ENCODE measurements around the gene RAMACL.
"Not testable (repeated sequence)": the region's sequence is repeated elsewhere in the genome, so short reads cannot be mapped to it uniquely, and the experiment has no call there.

The RAMACL gene

DNA sequence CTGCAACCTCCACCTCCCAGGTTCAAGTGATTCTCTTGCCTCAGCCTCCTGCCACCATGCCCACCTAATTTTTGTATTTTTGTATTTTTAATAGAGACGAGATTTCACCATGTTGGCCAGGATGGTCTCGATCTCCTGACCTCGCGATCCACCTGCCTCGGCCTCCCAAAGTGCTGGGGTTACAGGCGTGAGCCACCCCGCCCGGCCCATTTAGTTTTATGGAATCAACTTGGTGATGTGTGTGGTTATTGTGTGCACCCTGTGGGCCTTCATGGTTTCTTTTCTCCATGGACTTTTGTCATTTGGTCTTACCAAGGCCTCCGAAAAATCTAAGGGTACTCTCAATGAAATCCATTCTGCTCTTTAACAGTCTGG lies 47.5 kb downstream of the RAMACL start:
- DNase-seq (ENCODE audit: low read depth in 1 of 2, low spot score in 1 of 2): not testable (repeated sequence)

DNA sequence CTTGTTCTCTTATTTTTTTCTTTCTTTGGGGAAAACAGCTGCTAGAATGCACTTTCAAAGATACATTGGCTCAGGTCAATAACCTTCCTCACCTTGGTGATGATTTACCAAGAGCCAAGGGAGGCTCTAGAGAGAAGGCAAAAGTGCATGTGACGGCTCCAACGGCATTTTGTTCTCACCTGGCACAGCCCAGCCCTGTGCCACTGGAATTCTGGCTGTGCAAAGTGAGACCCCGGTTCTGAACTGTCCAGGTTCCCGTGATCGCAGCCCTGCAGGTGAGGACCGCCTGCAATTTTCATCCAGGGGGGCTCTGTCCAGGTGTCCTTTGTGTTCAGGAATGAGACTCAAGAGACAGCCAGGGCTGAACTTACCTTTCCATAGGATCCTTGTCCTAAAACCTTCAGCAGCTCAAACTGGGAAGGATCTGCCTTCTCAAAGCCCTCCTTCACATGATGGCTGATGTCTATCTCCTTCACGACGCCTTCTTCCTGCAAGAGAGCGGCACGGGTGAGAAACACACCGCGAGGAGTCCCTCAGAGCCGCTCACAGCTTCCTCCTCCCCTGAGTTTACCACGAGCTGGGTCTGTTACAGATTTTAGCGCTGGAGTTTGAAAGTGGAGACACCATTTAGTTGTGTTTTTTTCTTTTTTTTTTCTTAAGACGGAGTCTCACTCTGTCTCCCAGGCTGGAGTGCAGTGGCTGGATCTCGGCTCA lies 48.0 kb downstream of the RAMACL start:
- DNase-seq (ENCODE audit: low read depth in 1 of 2, low spot score in 1 of 2): no peak

DNA sequence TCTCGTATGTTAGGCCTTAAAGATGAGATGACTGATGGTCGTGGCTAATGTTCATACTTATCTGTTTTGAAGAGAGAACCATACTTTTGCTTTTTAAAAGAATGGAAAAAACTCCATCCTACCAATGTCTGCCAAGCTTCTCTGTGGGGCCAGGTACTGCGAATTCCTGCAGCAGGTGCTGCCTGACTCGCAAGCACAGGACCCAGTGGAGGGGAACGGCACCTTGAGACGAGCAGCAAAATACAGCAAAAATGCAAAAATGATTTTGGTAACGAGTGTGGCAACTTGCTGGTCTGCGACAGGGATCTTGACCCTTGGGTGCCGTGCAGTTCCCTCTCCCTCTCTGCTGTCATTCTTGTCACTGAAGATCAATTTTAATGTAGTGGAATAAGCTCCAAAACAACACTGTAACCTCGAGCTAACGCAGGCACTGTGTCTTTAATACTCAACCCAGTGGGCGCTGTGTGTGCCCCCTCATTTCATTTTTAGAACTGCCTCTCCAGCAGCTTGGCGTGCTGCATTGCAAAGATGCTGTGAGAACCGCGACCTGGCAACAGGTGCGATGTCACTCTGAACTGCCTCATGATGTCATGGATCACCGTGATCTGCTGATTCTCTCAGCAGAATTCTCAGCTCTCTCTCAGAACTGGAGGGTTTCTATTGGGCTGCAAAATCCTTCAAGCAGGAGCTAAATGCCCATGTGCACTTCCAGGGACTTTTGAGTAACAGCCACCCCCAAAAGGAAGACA lies 51.6 kb downstream of the RAMACL start:
- DNase-seq (ENCODE audit: low read depth in 1 of 2, low spot score in 1 of 2): no peak

DNA sequence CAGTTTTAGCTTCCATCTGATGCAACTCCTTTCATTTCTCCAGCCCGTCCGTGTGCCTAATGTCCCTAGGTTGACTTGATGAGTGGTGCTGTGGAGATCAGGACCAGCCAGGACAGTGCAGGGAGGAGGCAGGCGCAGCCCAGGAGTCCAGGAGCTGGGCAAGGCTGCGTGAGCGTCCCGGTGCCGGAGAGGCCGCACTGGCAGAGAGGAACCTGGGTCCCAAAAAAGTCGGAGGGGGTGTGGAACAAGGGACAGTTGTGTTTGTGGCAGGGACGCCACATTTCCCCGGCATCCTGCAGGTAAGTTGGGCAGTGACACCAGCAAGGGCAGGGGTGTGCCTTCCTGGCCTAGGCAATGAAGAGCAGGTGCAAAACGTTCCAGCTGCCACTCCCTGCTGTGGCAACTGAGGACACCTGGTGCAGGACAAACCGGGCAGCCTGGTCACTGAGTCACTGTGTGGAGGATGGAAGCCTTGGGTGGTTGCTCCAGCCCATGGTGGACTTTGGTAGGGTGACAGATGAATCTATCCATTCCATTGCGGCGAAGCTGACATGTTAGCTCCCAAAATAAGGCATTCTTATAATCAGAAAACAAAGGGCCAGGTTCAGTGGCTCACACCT lies 53.2 kb downstream of the RAMACL start:
- DNase-seq (ENCODE audit: low read depth in 1 of 2, low spot score in 1 of 2): no peak

All from stimulated activated CD4-positive, alpha-beta T cell treated with anti-CD3 and anti-CD28 coated beads, Interleukin-15, amount 100 ng/mL, for 1 hour (primary cell).